ENCODE measurements around the gene SPX. TPM values are rescaled to one million over a fixed set of nuclear protein-coding genes. Genes with fewer than 3 reads are reported as not detected.

The SPX gene
- total and polyA plus RNA-seq, 7 experiments from 2014 or later, result 0.16 to 0.69 (median 0.49) TPM; not detected in 1

- ATAC-seq, result no peak
- intact Hi-C loops (cut with micrococcal nuclease), result no loop called here
- peaks cover 0 to 2% (median 0%) of the 10 kb centered on the region in 11 donors for H3K9me3 Mint-ChIP-seq
- no peaks in the 10 kb centered on the region for H3K36me3 ChIP-seq (ENCODE audit: control insufficient read depth in 2 of 3, insufficient read depth in 3 of 3, low read length in 3 of 3)
- peaks cover 0 to 6% (median 0%) of the 10 kb centered on the region in 5 donors for H3K36me3 Mint-ChIP-seq
- no peak overlapping the region for H3K27ac ChIP-seq (ENCODE audit: low read depth, low read length)
- no peaks in the 10 kb centered on the region for H3K4me1 ChIP-seq (ENCODE audit: control insufficient read depth in 2 of 2, insufficient read depth in 2 of 2, low read length in 2 of 2)
- H3K4me1 Mint-ChIP-seq, result peaks cover 0 to 3% (median 0%) of the 10 kb centered on the region in 7 donors
- no peaks in the 10 kb centered on the region for H3K27me3 Mint-ChIP-seq
- H3K27ac Mint-ChIP-seq, result no peak overlapping the region
- ChIA-PET POLR2A (no interaction called here), CTCF (no interaction called here)
- H3K4me3 Mint-ChIP-seq, result no peak overlapping the region
- no peak for DNase-seq
- H3K9me3 ChIP-seq (ENCODE audit: control insufficient read depth in 2 of 3, low read length in 3 of 3), result no peaks in the 10 kb centered on the region
- H3K27me3 ChIP-seq (ENCODE audit: control insufficient read depth in 2 of 2, insufficient read depth in 2 of 2, low read length in 2 of 2), result no peaks in the 10 kb centered on the region
- no peak overlapping the region for H3K4me3 ChIP-seq (ENCODE audit: low read length)
Measured at GRCh38 chr12:21552635-21553328, 26.7 kb downstream of the SPX start.

- ChIA-PET POLR2A (no interaction called here), CTCF (no interaction called here)
- Mint-ChIP-seq H3K27ac (no peak overlapping the region), H3K9me3 (peaks cover 0 to 3% (median 0%) of the 10 kb centered on the region in 11 donors), H3K4me1 (peaks cover 0 to 3% (median 0%) of the 10 kb centered on the region in 7 donors), H3K36me3 (peaks cover 0 to 10% (median 3%) of the 10 kb centered on the region in 5 donors), H3K4me3 (no peak overlapping the region), H3K27me3 (no peaks in the 10 kb centered on the region)
- ATAC-seq, result no peak
- DNase-seq, result no peak
- Histone ChIP-seq H3K36me3 (ENCODE audit: control insufficient read depth in 2 of 3, insufficient read depth in 3 of 3, low read length in 3 of 3) (no peaks in the 10 kb centered on the region), H3K4me3 (ENCODE audit: low read length) (no peak overlapping the region), H3K27me3 (ENCODE audit: control insufficient read depth in 2 of 2, insufficient read depth in 2 of 2, low read length in 2 of 2) (no peaks in the 10 kb centered on the region), H3K27ac (ENCODE audit: low read depth, low read length) (no peak overlapping the region), H3K9me3 (ENCODE audit: control insufficient read depth in 2 of 3, low read length in 3 of 3) (no peaks in the 10 kb centered on the region), H3K4me1 (ENCODE audit: control insufficient read depth in 2 of 2, insufficient read depth in 2 of 2, low read length in 2 of 2) (no peaks in the 10 kb centered on the region)
- intact Hi-C loops (cut with micrococcal nuclease), result no loop called here
Measured at GRCh38 chr12:21553329-21553675, 27.2 kb downstream of the SPX start.

- Histone ChIP-seq H3K36me3 (ENCODE audit: control insufficient read depth in 2 of 3, insufficient read depth in 3 of 3, low read length in 3 of 3) (no peaks in the 10 kb centered on the region), H3K4me1 (ENCODE audit: control insufficient read depth in 2 of 2, insufficient read depth in 2 of 2, low read length in 2 of 2) (no peaks in the 10 kb centered on the region), H3K27ac (ENCODE audit: low read depth, low read length) (no peak overlapping the region), H3K27me3 (ENCODE audit: control insufficient read depth in 2 of 2, insufficient read depth in 2 of 2, low read length in 2 of 2) (no peaks in the 10 kb centered on the region), H3K4me3 (ENCODE audit: low read length) (no peak overlapping the region), H3K9me3 (ENCODE audit: control insufficient read depth in 2 of 3, low read length in 3 of 3) (no peaks in the 10 kb centered on the region)
- Mint-ChIP-seq H3K27me3 (no peaks in the 10 kb centered on the region), H3K9me3 (peaks cover 0 to 3% (median 0%) of the 10 kb centered on the region in 11 donors), H3K27ac (no peak overlapping the region), H3K4me3 (no peak overlapping the region), H3K36me3 (peaks cover 0 to 13% (median 6%) of the 10 kb centered on the region in 5 donors), H3K4me1 (peaks cover 0 to 4% (median 0%) of the 10 kb centered on the region in 7 donors)
- DNase-seq (no peak), ATAC-seq (no peak)
- CTCF ChIA-PET, result no interaction called here
- POLR2A ChIA-PET, result no interaction called here
- intact Hi-C loops (cut with micrococcal nuclease), result no loop called here
Measured at GRCh38 chr12:21558100-21558679, 32.1 kb downstream of the SPX start.

GRCh38 chr12:21559855-21560569 is 33.9 kb downstream of the SPX start:
- no peaks in the 10 kb centered on the region for H3K4me1 ChIP-seq (ENCODE audit: control insufficient read depth in 2 of 2, insufficient read depth in 2 of 2, low read length in 2 of 2)
- no peaks in the 10 kb centered on the region for H3K36me3 ChIP-seq (ENCODE audit: control insufficient read depth in 2 of 3, insufficient read depth in 3 of 3, low read length in 3 of 3)
- DNase-seq (no peak), ATAC-seq (no peak)
- CTCF ChIA-PET, result no interaction called here
- Mint-ChIP-seq H3K36me3 (peaks cover 0 to 13% (median 6%) of the 10 kb centered on the region in 5 donors), H3K27ac (peak overlapping the region in 1 of 9 donors; percentile 34), H3K27me3 (no peaks in the 10 kb centered on the region), H3K9me3 (peaks cover 0 to 2% (median 0%) of the 10 kb centered on the region in 11 donors), H3K4me1 (peaks cover 0 to 4% (median 0%) of the 10 kb centered on the region in 7 donors), H3K4me3 (no peak overlapping the region)
- POLR2A ChIA-PET, result interaction anchor here (0.7 kb wide), 1 partner anchor 814 kb away, joined by 3 read pairs; no protein-coding TSS in a partner anchor
- intact Hi-C loops (cut with micrococcal nuclease), result no loop called here
- H3K27ac ChIP-seq (ENCODE audit: low read depth, low read length), result no peak overlapping the region
- H3K9me3 ChIP-seq (ENCODE audit: control insufficient read depth in 2 of 3, low read length in 3 of 3), result no peaks in the 10 kb centered on the region
- H3K4me3 ChIP-seq (ENCODE audit: low read length), result no peak overlapping the region
- no peaks in the 10 kb centered on the region for H3K27me3 ChIP-seq (ENCODE audit: control insufficient read depth in 2 of 2, insufficient read depth in 2 of 2, low read length in 2 of 2)

GRCh38 chr12:21561158-21561557 is 35.1 kb downstream of the SPX start:
- DNase-seq, result no peak
- POLR2A ChIA-PET, result no interaction called here
- intact Hi-C loops (cut with micrococcal nuclease), result no loop called here

GRCh38 chr12:21562859-21563258 is 36.8 kb downstream of the SPX start:
- ChIA-PET POLR2A (no interaction called here), CTCF (no interaction called here)
- Mint-ChIP-seq H3K4me1 (peaks cover 0 to 4% (median 0%) of the 10 kb centered on the region in 7 donors), H3K9me3 (peaks cover 0 to 2% (median 0%) of the 10 kb centered on the region in 11 donors), H3K27me3 (no peaks in the 10 kb centered on the region), H3K4me3 (no peak overlapping the region), H3K27ac (no peak overlapping the region), H3K36me3 (peaks cover 0 to 7% (median 3%) of the 10 kb centered on the region in 5 donors)
- H3K36me3 ChIP-seq (ENCODE audit: control insufficient read depth in 2 of 3, insufficient read depth in 3 of 3, low read length in 3 of 3), result no peaks in the 10 kb centered on the region
- no peak overlapping the region for H3K4me3 ChIP-seq (ENCODE audit: low read length)
- H3K27me3 ChIP-seq (ENCODE audit: control insufficient read depth in 2 of 2, insufficient read depth in 2 of 2, low read length in 2 of 2), result no peaks in the 10 kb centered on the region
- no peak for DNase-seq
- no peak overlapping the region for H3K27ac ChIP-seq (ENCODE audit: low read depth, low read length)
- H3K9me3 ChIP-seq (ENCODE audit: control insufficient read depth in 2 of 3, low read length in 3 of 3), result no peaks in the 10 kb centered on the region
- intact Hi-C loops (cut with micrococcal nuclease), result no loop called here
- ATAC-seq, result no peak
- no peaks in the 10 kb centered on the region for H3K4me1 ChIP-seq (ENCODE audit: control insufficient read depth in 2 of 2, insufficient read depth in 2 of 2, low read length in 2 of 2)

More at GRCh38 chr12:21561158-21561557, 35.1 kb downstream of the SPX start:
- Mint-ChIP-seq H3K4me3 (no peak overlapping the region), H3K27me3 (no peaks in the 10 kb centered on the region), H3K27ac (no peak overlapping the region), H3K36me3 (peaks cover 0 to 13% (median 3%) of the 10 kb centered on the region in 5 donors), H3K4me1 (peaks cover 0 to 4% (median 0%) of the 10 kb centered on the region in 7 donors), H3K9me3 (peaks cover 0 to 2% (median 0%) of the 10 kb centered on the region in 11 donors)
- ATAC-seq, result no peak
- no peaks in the 10 kb centered on the region for H3K4me1 ChIP-seq (ENCODE audit: control insufficient read depth in 2 of 2, insufficient read depth in 2 of 2, low read length in 2 of 2)
- H3K9me3 ChIP-seq (ENCODE audit: control insufficient read depth in 2 of 3, low read length in 3 of 3), result no peaks in the 10 kb centered on the region
- H3K4me3 ChIP-seq (ENCODE audit: low read length), result no peak overlapping the region
- no peak overlapping the region for H3K27ac ChIP-seq (ENCODE audit: low read depth, low read length)
- CTCF ChIA-PET, result no interaction called here
- H3K27me3 ChIP-seq (ENCODE audit: control insufficient read depth in 2 of 2, insufficient read depth in 2 of 2, low read length in 2 of 2), result no peaks in the 10 kb centered on the region
- H3K36me3 ChIP-seq (ENCODE audit: control insufficient read depth in 2 of 3, insufficient read depth in 3 of 3, low read length in 3 of 3), result no peaks in the 10 kb centered on the region
